ENCODE measurements around the gene JMJD8.
A peak's percentile ranks its signal among the peaks of the same experiment; 100 is the strongest.

Gene JMJD8

DNA sequence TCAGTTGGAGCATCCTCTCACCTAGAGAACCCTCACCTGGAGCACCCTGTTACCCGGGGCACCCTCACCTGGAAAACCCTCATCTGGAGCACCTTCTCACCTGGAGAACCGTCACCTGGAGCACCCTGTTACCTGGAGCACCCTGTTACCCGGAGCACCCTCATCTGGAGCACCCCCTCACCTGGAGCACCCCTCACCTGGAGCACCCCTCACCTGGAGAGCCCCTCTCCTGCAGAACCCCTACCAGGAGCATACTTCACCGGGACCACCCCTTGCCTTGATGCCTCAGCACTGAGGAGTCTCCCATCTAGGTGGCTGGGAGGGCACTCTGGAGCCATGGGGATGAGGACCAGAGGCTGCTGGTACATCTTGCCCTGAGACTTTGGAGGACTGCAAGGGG, 24.8 kb upstream of the JMJD8 start (continued):
- TF ChIP-seq ZNF302 (tag by site-specific recombination; IDR thresholded peaks at IDR 0.05; ENCODE audit: low read depth) (no peak), ZNF677 (tag by site-specific recombination; IDR thresholded peaks at IDR 0.05) (no peak)

DNA sequence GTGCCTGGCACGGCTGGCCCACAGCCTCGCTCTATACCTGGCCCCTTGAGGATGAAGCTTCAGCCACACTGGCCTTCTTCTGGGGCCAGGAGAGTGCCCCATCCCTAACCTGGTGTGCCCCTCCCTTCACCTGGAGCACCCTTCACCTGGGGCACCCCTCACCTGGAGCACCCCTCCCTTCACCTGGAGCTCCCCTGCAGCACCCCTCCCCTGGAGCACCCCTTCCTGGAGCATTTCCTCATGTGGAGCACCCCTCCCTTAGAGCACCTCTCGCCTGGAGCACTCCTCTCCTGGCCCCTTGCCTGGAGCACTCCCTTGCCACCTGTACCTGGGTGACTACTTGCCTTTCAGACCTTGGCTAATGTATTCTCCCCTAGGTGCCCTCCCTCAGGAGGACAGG, 23.9 kb upstream of the JMJD8 start:
- TF ChIP-seq ZEB2 (tag by site-specific recombination; IDR thresholded peaks at IDR 0.05) (peak; percentile 85), ZNF549 (tag by site-specific recombination; IDR thresholded peaks at IDR 0.05) (no peak)
- no peaks in the 10 kb centered on the region for H3K9me3 ChIP-seq (ENCODE audit: control insufficient read depth, insufficient read depth, low read depth, low read length)
- no peaks in the 10 kb centered on the region for H3K36me3 ChIP-seq (ENCODE audit: control insufficient read depth in 2 of 2, insufficient read depth in 1 of 2, low read length in 2 of 2)
- H3K4me1 ChIP-seq (ENCODE audit: control insufficient read depth, insufficient read depth, low read length) = peaks cover 5% of the 10 kb centered on the region
- CTCF ChIA-PET = interaction anchor here (0.6 kb wide), 1 partner anchor 570 kb away, joined by 4 read pairs; no protein-coding TSS in a partner anchor
- H3K4me3 ChIP-seq (ENCODE audit: low read depth, low read length) = no peak overlapping the region
- no peak overlapping the region for H3K27ac ChIP-seq (ENCODE audit: extremely low read depth, low read depth, low read length)
- POLR2A ChIA-PET = interaction anchor here (1.2 to 2.3 kb wide), 3 partner anchors 9 to 28 kb away, joined by 3 to 8 read pairs (median 3); partner anchors contain the start of genes ANTKMT and STUB1

DNA sequence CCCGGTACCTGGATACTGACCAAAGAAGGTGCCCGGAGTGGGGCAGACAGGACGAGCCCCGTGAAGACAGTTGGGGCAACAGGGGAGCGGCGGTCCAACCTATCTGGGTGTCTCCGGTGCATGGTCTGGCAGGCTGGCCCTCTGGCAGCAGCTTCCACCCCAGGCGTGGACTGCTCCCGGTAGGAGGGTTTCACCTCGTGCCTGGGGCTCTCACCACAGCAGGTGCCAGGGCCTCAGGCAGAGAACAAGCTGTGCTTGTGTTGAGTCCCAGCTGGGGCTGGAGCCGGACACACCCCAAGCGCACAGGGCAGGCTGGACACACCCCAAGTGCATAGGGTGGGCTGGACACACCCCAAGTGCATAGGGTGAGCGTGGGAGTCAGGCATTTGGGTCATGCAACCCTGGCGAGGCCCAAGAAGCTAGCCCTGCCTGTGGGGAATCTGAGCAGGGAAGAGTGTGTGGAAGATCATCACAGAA, 23.0 kb upstream of the JMJD8 start:
- TF ChIP-seq, protein P1, sequence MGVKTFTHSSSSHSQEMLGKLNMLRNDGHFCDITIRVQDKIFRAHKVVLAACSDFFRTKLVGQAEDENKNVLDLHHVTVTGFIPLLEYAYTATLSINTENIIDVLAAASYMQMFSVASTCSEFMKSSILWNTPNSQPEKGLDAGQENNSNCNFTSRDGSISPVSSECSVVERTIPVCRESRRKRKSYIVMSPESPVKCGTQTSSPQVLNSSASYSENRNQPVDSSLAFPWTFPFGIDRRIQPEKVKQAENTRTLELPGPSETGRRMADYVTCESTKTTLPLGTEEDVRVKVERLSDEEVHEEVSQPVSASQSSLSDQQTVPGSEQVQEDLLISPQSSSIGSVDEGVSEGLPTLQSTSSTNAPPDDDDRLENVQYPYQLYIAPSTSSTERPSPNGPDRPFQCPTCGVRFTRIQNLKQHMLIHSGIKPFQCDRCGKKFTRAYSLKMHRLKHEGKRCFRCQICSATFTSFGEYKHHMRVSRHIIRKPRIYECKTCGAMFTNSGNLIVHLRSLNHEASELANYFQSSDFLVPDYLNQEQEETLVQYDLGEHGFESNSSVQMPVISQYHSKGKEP (tag by site-specific recombination; IDR thresholded peaks at IDR 0.05) = no peak
- TF ChIP-seq ZNF416 (tag by site-specific recombination; IDR thresholded peaks at IDR 0.05) (no peak), ZNF169 (tag by site-specific recombination; IDR thresholded peaks at IDR 0.05) (no peak), KLF1 (tag by site-specific recombination; IDR thresholded peaks at IDR 0.05) (peak; percentile 99), EGR2 (tag by site-specific recombination; IDR thresholded peaks at IDR 0.05; ENCODE audit: low read depth) (no peak), ZNF600 (tag by site-specific recombination; IDR thresholded peaks at IDR 0.05) (peak; percentile 23; the same call in 1 of the 2 replicates), ZIC2 (tag by site-specific recombination; IDR thresholded peaks at IDR 0.05) (peak; percentile 97), ZNF174 (tag by site-specific recombination; IDR thresholded peaks at IDR 0.05) (no peak), ZNF175 (tag by site-specific recombination; IDR thresholded peaks at IDR 0.05) (no peak)
- TF ChIP-seq, protein P2, sequence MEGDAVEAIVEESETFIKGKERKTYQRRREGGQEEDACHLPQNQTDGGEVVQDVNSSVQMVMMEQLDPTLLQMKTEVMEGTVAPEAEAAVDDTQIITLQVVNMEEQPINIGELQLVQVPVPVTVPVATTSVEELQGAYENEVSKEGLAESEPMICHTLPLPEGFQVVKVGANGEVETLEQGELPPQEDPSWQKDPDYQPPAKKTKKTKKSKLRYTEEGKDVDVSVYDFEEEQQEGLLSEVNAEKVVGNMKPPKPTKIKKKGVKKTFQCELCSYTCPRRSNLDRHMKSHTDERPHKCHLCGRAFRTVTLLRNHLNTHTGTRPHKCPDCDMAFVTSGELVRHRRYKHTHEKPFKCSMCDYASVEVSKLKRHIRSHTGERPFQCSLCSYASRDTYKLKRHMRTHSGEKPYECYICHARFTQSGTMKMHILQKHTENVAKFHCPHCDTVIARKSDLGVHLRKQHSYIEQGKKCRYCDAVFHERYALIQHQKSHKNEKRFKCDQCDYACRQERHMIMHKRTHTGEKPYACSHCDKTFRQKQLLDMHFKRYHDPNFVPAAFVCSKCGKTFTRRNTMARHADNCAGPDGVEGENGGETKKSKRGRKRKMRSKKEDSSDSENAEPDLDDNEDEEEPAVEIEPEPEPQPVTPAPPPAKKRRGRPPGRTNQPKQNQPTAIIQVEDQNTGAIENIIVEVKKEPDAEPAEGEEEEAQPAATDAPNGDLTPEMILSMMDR (tag by site-specific recombination; IDR thresholded peaks at IDR 0.05) = no peak
- TF ChIP-seq, protein P3, sequence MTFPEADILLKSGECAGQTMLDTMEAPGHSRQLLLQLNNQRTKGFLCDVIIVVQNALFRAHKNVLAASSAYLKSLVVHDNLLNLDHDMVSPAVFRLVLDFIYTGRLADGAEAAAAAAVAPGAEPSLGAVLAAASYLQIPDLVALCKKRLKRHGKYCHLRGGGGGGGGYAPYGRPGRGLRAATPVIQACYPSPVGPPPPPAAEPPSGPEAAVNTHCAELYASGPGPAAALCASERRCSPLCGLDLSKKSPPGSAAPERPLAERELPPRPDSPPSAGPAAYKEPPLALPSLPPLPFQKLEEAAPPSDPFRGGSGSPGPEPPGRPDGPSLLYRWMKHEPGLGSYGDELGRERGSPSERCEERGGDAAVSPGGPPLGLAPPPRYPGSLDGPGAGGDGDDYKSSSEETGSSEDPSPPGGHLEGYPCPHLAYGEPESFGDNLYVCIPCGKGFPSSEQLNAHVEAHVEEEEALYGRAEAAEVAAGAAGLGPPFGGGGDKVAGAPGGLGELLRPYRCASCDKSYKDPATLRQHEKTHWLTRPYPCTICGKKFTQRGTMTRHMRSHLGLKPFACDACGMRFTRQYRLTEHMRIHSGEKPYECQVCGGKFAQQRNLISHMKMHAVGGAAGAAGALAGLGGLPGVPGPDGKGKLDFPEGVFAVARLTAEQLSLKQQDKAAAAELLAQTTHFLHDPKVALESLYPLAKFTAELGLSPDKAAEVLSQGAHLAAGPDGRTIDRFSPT (tag by site-specific recombination; IDR thresholded peaks at IDR 0.05) = peak; percentile 64; the same call in 1 of the 2 replicates
- TF ChIP-seq, protein P4, sequence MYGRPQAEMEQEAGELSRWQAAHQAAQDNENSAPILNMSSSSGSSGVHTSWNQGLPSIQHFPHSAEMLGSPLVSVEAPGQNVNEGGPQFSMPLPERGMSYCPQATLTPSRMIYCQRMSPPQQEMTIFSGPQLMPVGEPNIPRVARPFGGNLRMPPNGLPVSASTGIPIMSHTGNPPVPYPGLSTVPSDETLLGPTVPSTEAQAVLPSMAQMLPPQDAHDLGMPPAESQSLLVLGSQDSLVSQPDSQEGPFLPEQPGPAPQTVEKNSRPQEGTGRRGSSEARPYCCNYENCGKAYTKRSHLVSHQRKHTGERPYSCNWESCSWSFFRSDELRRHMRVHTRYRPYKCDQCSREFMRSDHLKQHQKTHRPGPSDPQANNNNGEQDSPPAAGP (tag by site-specific recombination; IDR thresholded peaks at IDR 0.05) = peak; percentile 85
- ChIA-PET CTCF (interaction anchor here (1.0 to 1.1 kb wide), 2 partner anchors 9 to 79 kb away, joined by 3 to 5 read pairs; no protein-coding TSS in a partner anchor), POLR2A (interaction anchor here (0.6 to 2.3 kb wide), 5 partner anchors 9 to 42 kb away, joined by 3 to 8 read pairs (median 3); partner anchors contain the start of genes ANTKMT and STUB1)
- no peak overlapping the region for H3K4me3 ChIP-seq (ENCODE audit: low read depth, low read length)
- H3K4me1 ChIP-seq (ENCODE audit: control insufficient read depth, insufficient read depth, low read length) = peaks cover 5% of the 10 kb centered on the region
- no peaks in the 10 kb centered on the region for H3K9me3 ChIP-seq (ENCODE audit: control insufficient read depth, insufficient read depth, low read depth, low read length)
- no peaks in the 10 kb centered on the region for H3K36me3 ChIP-seq (ENCODE audit: control insufficient read depth in 2 of 2, insufficient read depth in 1 of 2, low read length in 2 of 2)
- no peak overlapping the region for H3K27ac ChIP-seq (ENCODE audit: extremely low read depth, low read depth, low read length)

All from HEK293 (cell line).